Upper lobe of right lung (tissue), 1 donor: ENCODE measurements around the gene KHK. TPM values are rescaled to one million over a fixed set of nuclear protein-coding genes. Genes with fewer than 3 reads are reported as not detected.

Source experiments
- ATAC-seq: fragments of 200-7000 bp; cut with Tn5 transposase; one replicate; pipeline ENCODE4 v1.9.1; 2020; ENCODE audit warnings: mild to moderate bottlenecking, moderate library complexity
- DNase-seq: peaks from one replicate; pipeline ENCODE4 v3.0.0-alpha.2; 2020
- H3K27ac ChIP-seq: fragments of 200-600 bp; one replicate; pipeline ENCODE4 v1.8.0; 2022
- H3K27me3 ChIP-seq: fragments of 200-600 bp; one replicate; pipeline ENCODE4 v1.8.0; 2022; ENCODE audit warnings: mild to moderate bottlenecking
- H3K36me3 ChIP-seq: fragments of 200-600 bp; one replicate; pipeline ENCODE4 v1.8.0; 2022
- H3K4me1 ChIP-seq: fragments of 200-600 bp; one replicate; pipeline ENCODE4 v1.8.0; 2022
- H3K4me3 ChIP-seq: fragments of 200-600 bp; one replicate; pipeline ENCODE4 v1.8.0; 2022; ENCODE audit warnings: mild to moderate bottlenecking
- H3K9me3 ChIP-seq: fragments of 200-600 bp; one replicate; pipeline ENCODE4 v1.8.0; 2022
- CTCF ChIP-seq: fragments of 200-600 bp; IDR thresholded peaks from one replicate; pipeline ENCODE4 v1.8.0; 2022; ENCODE audit warnings: antibody characterized with exemption
- intact Hi-C: fragments of 100-400 bp; cut with DNase I; formaldehyde crosslinking; loops from one replicate; pipeline ENCODE4 v1.11.0; 2022
- total RNA-seq: library from RNA; stranded (reverse); fragmentation: NEBNext Ultra II Directional; extraction: Animal tissue kit (Norgen Biotek cat#: 25700); gene quantifications from one replicate; pipeline ENCODE4 v1.2.1, GENCODE V29; 2021
- donor health status: DM: no; HTN: yes; CAD: no; lungs with severe emphysema.

Gene KHK
- total RNA-seq, 1 donor from 2014 or later, result 4.9 TPM

- Histone ChIP-seq H3K9me3 (no peaks in the 10 kb centered on the region), H3K4me3 (no peak overlapping the region), H3K27me3 (no peaks in the 10 kb centered on the region), H3K4me1 (peaks cover 17% of the 10 kb centered on the region), H3K36me3 (no peaks in the 10 kb centered on the region), H3K27ac (no peak overlapping the region)
- DNase-seq (no peak), ATAC-seq (no peak)
- intact Hi-C loops, result loop anchor here (10.0 kb wide), 1 partner anchor 125 kb away; no protein-coding TSS in a partner anchor
- no peak for TF ChIP-seq CTCF
These were observed 2.8 kb downstream of the KHK start for GRCh38 chr2:27089111-27089954.

- no peak for ATAC-seq
- Histone ChIP-seq H3K27me3 (no peaks in the 10 kb centered on the region), H3K9me3 (no peaks in the 10 kb centered on the region), H3K4me1 (peaks cover 16% of the 10 kb centered on the region), H3K36me3 (no peaks in the 10 kb centered on the region), H3K4me3 (no peak overlapping the region), H3K27ac (no peak overlapping the region)
- no peak for TF ChIP-seq CTCF
- DNase-seq, result no peak
- intact Hi-C loops, result no loop called here
These were observed 5.4 kb downstream of the KHK start for GRCh38 chr2:27091746-27092695.

GRCh38 chr2:27092696-27093429, 6.3 kb downstream of the KHK start:
- H3K36me3 ChIP-seq, result no peaks in the 10 kb centered on the region
- TF ChIP-seq CTCF, result no peak
- no peak for DNase-seq
- peaks cover 8% of the 10 kb centered on the region for H3K4me1 ChIP-seq
- intact Hi-C loops, result no loop called here
- no peak for ATAC-seq
- no peak overlapping the region for H3K4me3 ChIP-seq
- no peak overlapping the region for H3K27ac ChIP-seq
- H3K9me3 ChIP-seq, result no peaks in the 10 kb centered on the region
- no peaks in the 10 kb centered on the region for H3K27me3 ChIP-seq

- ATAC-seq, result no peak
- DNase-seq, result no peak
- Histone ChIP-seq H3K4me1 (peaks cover 8% of the 10 kb centered on the region), H3K4me3 (no peak overlapping the region), H3K36me3 (no peaks in the 10 kb centered on the region), H3K27me3 (no peaks in the 10 kb centered on the region), H3K9me3 (no peaks in the 10 kb centered on the region), H3K27ac (no peak overlapping the region)
- intact Hi-C loops, result no loop called here
- no peak for TF ChIP-seq CTCF
These were observed 7.1 kb downstream of the KHK start for GRCh38 chr2:27093430-27094352.
